ENCODE results near the gene TTC16. TPM values are rescaled to one million over a fixed set of nuclear protein-coding genes. Genes with fewer than 3 reads are reported as not detected.

Gene TTC16
- total and polyA plus RNA-seq, 2 of the 8 experiments (the other 6 are each of a cell fraction or from before 2014, with no cell fraction given) = 0.03 TPM; not detected in 1

DNA sequence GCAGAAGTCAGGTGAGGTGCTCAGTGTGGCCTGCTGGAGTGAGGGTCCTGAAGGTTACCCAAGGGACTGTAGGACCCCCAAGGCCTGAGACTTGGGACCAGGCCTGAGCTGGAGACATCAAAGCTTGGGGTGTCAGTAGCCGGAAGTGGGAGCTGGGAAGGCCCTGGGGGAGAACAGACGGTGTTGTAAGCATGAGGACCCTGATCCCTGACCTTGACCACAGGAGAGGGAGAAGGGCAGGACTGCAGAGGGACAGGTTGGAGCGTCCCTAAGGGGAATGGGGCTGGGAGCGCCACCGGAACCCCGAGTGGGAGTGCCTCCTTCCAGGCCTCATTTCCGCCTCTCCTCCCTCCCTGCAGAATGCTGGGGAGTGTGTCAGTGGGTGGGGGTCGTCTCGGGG, 533 bp downstream of the TTC16 start (continued):
- TF ChIP-seq, protein P1, sequence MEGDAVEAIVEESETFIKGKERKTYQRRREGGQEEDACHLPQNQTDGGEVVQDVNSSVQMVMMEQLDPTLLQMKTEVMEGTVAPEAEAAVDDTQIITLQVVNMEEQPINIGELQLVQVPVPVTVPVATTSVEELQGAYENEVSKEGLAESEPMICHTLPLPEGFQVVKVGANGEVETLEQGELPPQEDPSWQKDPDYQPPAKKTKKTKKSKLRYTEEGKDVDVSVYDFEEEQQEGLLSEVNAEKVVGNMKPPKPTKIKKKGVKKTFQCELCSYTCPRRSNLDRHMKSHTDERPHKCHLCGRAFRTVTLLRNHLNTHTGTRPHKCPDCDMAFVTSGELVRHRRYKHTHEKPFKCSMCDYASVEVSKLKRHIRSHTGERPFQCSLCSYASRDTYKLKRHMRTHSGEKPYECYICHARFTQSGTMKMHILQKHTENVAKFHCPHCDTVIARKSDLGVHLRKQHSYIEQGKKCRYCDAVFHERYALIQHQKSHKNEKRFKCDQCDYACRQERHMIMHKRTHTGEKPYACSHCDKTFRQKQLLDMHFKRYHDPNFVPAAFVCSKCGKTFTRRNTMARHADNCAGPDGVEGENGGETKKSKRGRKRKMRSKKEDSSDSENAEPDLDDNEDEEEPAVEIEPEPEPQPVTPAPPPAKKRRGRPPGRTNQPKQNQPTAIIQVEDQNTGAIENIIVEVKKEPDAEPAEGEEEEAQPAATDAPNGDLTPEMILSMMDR (IDR thresholded peaks at IDR 0.05; ENCODE audit: control extremely low read depth in 1 of 3, insufficient read depth in 1 of 3, low read depth in 1 of 3, low read length in 3 of 3) = no peak
- TF ChIP-seq GTF2F1 (IDR thresholded peaks at IDR 0.05; ENCODE audit: borderline replicate concordance, low read depth, low read length) (no peak), POU5F1 (IDR thresholded peaks at IDR 0.05; ENCODE audit: low read depth, low read length) (no peak), RAD21 (IDR thresholded peaks at IDR 0.05 in 1 of 2, conservative IDR thresholded peaks at IDR 0.05 in 1 of 2; ENCODE audit: low read depth in 2 of 2, low read length in 2 of 2) (no peak)
